ENCODE results near the gene LIX1. TPM values are rescaled to one million over a fixed set of nuclear protein-coding genes. Genes with fewer than 3 reads are reported as not detected.

Gene LIX1
- total RNA-seq (2022; extraction: Qiagen RNA extraction; ENCODE audit: low read depth), result not detected in 5 replicates

DNA sequence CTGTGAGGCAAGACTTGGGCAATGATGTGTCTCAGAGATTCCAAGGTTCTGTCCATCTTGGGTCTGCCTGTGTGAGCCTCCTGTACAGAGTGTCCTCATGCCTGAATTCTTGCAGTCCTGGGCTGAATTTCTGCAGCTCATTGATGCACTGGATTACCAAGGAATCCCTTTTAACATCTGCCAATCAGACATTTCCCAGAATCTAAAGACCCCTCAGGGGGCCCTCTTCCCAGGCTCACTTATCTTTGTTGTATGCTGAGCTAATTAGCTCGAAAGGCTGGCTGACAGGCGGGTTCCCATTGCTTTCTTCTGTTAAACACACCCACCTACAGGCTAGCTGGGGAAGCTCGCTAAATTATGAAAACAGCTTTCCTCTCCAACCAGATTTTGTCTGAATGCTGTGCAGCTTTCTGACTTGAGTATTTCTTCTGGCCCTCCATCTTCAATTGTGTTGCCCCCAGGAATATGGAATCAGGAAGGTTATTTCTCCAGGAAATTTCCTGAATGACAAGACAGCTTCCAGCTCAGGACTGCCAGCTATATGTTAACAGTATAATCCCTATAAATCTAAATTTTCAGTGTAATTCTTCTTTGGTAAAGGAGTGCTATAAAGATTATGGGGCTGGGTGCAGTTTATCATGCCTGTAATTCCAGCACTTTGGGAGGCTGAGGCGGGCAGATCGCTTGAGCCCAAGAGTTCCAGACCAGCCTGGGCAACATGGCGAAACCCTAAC, at the start of gene LIX1:
Gene LIX1, minus strand, starts transcription at position 91 of the 734 bp plus-strand sequence. Its CDS starts 35 bp downstream, at position 56.

DNA sequence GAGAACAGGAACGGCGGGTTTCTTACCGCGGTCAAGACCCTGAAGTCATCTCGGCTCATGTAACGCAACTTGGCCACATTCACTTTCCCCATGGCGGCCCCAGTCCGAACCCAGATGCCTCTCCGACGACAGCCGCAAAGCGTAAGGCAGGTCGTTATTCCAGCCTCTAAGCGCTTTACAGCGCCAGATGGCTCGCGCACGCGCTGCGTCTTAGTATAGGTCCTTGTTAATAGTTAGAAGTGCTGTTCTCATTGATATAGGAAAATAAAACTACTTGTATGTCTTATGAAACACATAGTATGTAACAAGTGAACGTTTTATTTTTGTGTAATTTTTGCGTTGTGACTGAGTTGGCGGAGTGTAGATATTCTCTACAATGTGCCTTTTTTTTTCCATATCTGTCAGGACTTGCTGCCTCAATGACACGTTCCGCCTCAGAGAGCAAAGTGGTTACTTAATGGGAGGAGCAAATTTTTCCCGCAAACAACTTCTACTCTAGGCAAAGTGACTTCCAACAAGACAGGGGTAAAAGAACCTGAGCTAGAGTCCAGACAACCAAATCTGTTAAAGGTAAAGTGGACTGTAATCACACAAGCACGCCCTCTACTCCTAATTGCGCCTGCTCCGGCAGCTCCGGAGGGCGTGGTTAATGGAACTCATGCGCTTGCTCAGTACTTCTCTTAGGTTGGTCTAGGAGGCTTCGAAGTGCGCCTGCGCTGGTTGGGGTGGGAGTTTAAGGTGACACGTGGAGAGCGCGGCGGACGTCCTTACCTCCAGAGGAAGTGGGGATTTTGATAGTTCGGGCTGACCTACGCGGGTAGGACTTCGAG, 40.9 kb upstream of the LIX1 start, which contains the start of gene RIOK2:
Gene RIOK2, minus strand, starts transcription at position 148 of the 830 bp plus-strand sequence. Its CDS starts 56 bp downstream, at position 92.

Other genes with a start within 250 kb of the LIX1 start
- 3.7 to 7.7 TPM (median 7.3 TPM) in 5 replicates for gene LNPEP, start 206.5 kb downstream of the LIX1 start, total RNA-seq (2022; extraction: Qiagen RNA extraction; ENCODE audit: low read depth)
- 16.8 to 21.2 TPM (median 20.3 TPM) in 5 replicates for gene RIOK2, start 40.6 kb upstream of the LIX1 start, total RNA-seq (2022; extraction: Qiagen RNA extraction; ENCODE audit: low read depth)